Neural cell (in vitro differentiated cells): Measurements from ENCODE around the gene PNRC2.

ENCODE experiments used
- EZH2 ChIP-seq: fragments of 200-600, 300-800 bp; shearing (Covaris generic), sonication (generic); IDR thresholded peaks from 2 replicates; pipeline ENCODE4 v1.6.1; 2014; ENCODE audit warnings: antibody characterized with exemption, low read length, borderline replicate concordance, mild to moderate bottlenecking; ENCODE audit not compliant: insufficient read depth, poor library complexity, severe bottlenecking
- SMC3 ChIP-seq: fragments of 450-650 bp; conservative IDR thresholded peaks from 2 replicates; pipeline ENCODE4 v1.6.1; 2014; ENCODE audit warnings: antibody characterized with exemption, mild to moderate bottlenecking, moderate library complexity; ENCODE audit not compliant: poor library complexity

DNA sequence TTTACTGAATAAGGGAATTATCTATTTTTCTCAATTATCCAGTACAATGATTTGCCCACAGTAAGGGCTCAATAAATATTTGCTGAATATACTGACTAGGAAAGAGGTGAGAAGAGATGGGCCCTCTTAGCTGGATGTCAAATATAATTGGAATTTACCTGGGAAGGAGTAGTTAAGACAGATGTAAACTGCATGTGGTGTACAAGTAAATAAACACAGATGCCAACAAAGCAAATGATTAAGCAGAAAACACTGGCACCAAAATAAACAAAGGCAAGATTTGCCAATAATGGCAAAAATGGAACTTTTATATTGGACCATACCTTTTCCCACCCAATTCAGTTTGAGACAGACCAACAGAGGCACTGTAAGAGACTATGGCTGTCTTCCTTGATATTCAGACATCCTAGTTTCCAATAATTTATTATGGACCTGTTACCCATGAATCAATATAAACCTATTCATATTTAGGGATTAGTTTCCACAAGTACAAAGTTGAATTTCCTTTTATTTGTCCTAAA lies 7.4 kb downstream of the PNRC2 start:
- TF ChIP-seq SMC3 (no peak), EZH2 (no peak)
